ENCODE measurements around the gene ISG20L2.

DNA sequence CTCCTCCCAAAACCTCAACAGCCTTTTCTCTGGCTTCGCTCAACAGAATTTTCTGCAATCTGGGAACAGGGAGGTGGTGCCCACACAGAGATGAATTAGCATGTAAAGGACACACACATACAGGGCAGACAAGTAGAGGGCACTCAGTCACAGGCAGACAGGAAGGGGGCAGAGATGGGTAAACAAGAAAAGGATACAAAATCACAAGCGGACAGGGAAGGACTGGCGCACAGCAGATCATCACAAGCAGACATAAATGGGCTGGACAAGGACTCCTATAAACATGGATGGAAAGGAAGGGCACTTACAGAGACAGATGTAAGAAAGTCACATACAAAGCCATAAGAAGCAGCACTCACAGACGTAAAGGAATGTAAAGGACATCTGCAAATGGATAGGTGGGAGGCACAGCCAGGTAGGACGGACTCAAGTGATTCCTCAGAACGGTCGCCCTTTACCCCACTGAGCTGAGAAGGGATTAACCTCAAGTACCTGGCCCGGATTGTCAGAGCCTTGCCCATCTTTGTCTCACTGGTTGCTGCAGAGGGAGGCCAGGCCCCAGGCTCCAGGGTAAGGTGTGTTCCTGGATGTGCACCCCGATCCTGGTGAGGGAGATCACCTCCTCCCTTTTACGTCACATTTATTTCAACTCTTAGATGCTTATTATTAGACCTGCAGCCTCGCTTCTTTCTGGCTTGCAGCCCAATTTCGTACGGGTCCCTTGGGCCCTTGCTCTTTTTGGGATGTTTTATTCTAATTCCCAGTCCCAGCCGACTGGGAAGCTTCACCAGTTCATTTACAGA is 37.9 kb upstream of the ISG20L2 start:
- TF ChIP-seq, protein P1, sequence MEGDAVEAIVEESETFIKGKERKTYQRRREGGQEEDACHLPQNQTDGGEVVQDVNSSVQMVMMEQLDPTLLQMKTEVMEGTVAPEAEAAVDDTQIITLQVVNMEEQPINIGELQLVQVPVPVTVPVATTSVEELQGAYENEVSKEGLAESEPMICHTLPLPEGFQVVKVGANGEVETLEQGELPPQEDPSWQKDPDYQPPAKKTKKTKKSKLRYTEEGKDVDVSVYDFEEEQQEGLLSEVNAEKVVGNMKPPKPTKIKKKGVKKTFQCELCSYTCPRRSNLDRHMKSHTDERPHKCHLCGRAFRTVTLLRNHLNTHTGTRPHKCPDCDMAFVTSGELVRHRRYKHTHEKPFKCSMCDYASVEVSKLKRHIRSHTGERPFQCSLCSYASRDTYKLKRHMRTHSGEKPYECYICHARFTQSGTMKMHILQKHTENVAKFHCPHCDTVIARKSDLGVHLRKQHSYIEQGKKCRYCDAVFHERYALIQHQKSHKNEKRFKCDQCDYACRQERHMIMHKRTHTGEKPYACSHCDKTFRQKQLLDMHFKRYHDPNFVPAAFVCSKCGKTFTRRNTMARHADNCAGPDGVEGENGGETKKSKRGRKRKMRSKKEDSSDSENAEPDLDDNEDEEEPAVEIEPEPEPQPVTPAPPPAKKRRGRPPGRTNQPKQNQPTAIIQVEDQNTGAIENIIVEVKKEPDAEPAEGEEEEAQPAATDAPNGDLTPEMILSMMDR (IDR thresholded peaks at IDR 0.05), result no peak
- no peak for TF ChIP-seq POLR2A (IDR thresholded peaks at IDR 0.05)
